Central memory CD8-positive, alpha-beta T cell (primary cell): ENCODE results near the gene VPS8.
A peak's percentile ranks its signal among the peaks of the same experiment; 100 is the strongest.

Experiments used
- ATAC-seq: fragments of 150-1000 bp; cut with Tn5 transposase; replicated peaks from 2 replicates; pipeline ENCODE4 v1.10.0; 2022; ENCODE audit warnings: mild to moderate bottlenecking, moderate FRiP score, moderate number of reproducible peaks; ENCODE audit not compliant: poor library complexity, severe bottlenecking; ENCODE audit errors: extremely low read depth
- DNase-seq, 2 donors: peaks; one replicate each; pipeline ENCODE4 v3.0.0; 2021; ENCODE audit warnings: low spot score in 2 of 2
- H3K27ac Mint-ChIP-seq: one replicate; pipeline ENCODE4 v1.8.0; 2022; ENCODE audit warnings: low read depth, mild to moderate bottlenecking, moderate library complexity, mixed read lengths
- H3K27me3 Mint-ChIP-seq: one replicate; pipeline ENCODE4 v1.8.0; 2022; ENCODE audit warnings: mixed read lengths
- H3K36me3 Mint-ChIP-seq: one replicate; pipeline ENCODE4 v1.8.0; 2022; ENCODE audit warnings: mild to moderate bottlenecking, moderate library complexity, mixed read lengths; ENCODE audit not compliant: insufficient read depth
- H3K4me1 Mint-ChIP-seq: one replicate; pipeline ENCODE4 v1.8.0; 2022; ENCODE audit warnings: mixed read lengths
- H3K4me3 Mint-ChIP-seq: one replicate; pipeline ENCODE4 v1.8.0; 2022; ENCODE audit warnings: mild to moderate bottlenecking, moderate library complexity, mixed read lengths
- H3K9me3 Mint-ChIP-seq: one replicate; pipeline ENCODE4 v1.8.0; 2022; ENCODE audit warnings: mixed read lengths

The VPS8 gene

DNA sequence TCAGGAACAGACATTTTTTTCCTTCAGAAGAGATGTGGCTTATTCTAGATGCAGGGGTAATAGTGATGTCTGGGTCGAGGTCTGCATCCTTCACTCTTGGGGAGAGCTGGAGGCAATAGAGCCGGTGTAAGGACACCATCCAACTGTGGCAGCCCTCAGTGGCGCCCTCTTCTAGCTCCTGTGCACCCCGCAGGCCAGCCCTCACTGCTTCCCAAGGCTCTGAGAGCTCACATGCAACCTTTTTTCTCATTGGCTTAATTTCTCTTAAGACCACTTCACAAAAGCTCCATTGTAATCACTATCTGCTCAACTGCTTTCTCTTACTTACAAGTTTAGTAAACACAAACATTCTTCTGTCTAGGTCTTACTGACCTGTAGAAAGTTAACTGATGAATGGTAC lies 3.9 kb upstream of the VPS8 start:
- no peaks in the 10 kb centered on the region for H3K9me3 Mint-ChIP-seq
- H3K27ac Mint-ChIP-seq = no peak overlapping the region
- H3K4me3 Mint-ChIP-seq = no peak overlapping the region
- ATAC-seq (no peak), DNase-seq (no peak)
- H3K4me1 Mint-ChIP-seq = peaks cover 12% of the 10 kb centered on the region
- H3K36me3 Mint-ChIP-seq = peaks cover 8% of the 10 kb centered on the region
- H3K27me3 Mint-ChIP-seq = no peaks in the 10 kb centered on the region

DNA sequence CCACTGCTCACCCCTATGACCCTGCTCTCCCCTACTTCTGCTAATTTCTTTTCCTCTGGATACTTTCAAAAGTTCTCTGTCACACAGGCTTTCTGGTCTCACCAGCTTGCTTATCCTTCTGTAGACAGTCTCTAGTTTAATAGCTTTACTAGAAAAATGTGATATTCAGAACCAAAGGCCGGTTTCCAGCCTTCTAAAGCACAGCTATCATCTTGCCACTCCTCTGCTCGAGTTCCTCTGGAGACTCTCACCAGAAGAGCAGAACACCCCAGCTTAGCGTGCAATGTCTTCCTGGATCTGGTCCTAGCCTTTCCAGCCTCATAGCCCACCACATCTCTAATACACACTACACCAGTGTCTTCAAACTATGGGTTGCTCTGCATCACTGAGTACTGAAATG lies 1.8 kb upstream of the VPS8 start:
- ATAC-seq (no peak), DNase-seq (no peak)
- H3K9me3 Mint-ChIP-seq = no peaks in the 10 kb centered on the region
- H3K27ac Mint-ChIP-seq = no peak overlapping the region
- H3K4me3 Mint-ChIP-seq = no peak overlapping the region
- no peaks in the 10 kb centered on the region for H3K27me3 Mint-ChIP-seq
- H3K4me1 Mint-ChIP-seq = peaks cover 27% of the 10 kb centered on the region
- peaks cover 9% of the 10 kb centered on the region for H3K36me3 Mint-ChIP-seq

- peaks cover 27% of the 10 kb centered on the region for H3K4me1 Mint-ChIP-seq
- H3K4me3 Mint-ChIP-seq = no peak overlapping the region
- no peak for ATAC-seq
- no peaks in the 10 kb centered on the region for H3K27me3 Mint-ChIP-seq
- no peak overlapping the region for H3K27ac Mint-ChIP-seq
- peaks cover 9% of the 10 kb centered on the region for H3K36me3 Mint-ChIP-seq
- no peaks in the 10 kb centered on the region for H3K9me3 Mint-ChIP-seq
- DNase-seq = no peak
These were observed 932 bp upstream of the VPS8 start for GRCh38 chr3:184811034-184811433.

DNA sequence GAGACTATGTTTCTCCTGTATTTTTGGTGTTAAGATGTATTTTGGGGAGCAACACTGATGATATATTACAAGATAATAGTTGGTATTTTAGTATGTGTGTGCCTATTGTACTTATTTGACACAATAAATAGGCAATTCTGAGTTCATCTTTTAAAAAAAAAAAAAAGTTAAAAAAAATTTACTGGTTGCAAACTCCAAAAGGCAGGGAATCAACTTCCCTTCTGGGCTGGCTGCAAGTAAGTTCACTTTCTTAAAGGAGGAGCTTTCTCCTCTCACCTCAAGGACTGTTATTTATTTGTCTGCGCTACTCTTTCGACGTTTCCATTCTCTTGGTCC lies 335 bp upstream of the VPS8 start:
- no peak for DNase-seq
- peaks cover 9% of the 10 kb centered on the region for H3K36me3 Mint-ChIP-seq

DNA sequence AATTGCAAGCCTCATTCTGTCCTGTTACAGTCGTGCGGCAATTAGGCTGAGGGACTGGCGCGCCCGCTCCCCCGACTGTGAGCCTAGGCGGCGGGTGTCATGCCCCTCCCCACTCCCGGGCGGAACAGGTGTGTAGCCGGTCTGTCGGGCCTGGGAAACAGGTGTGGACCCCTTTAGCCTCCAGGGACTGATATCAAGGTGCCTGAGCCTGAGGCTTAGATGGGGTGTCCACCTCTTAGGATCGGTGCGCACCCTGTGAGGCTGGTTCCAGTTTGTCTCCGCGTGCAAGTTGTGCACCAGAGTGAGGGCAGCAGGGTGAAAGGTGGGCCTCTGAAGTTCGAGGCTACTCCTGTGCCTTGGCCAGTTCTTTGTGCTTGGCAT lies 686 bp downstream of the VPS8 start:
- no peak for DNase-seq
- H3K36me3 Mint-ChIP-seq = peaks cover 11% of the 10 kb centered on the region
- ATAC-seq = no peak
- H3K9me3 Mint-ChIP-seq = no peaks in the 10 kb centered on the region
- H3K27ac Mint-ChIP-seq = peak overlapping the region; percentile 97
- H3K27me3 Mint-ChIP-seq = no peaks in the 10 kb centered on the region
- H3K4me1 Mint-ChIP-seq = peaks cover 28% of the 10 kb centered on the region
- peak overlapping the region; percentile 92 for H3K4me3 Mint-ChIP-seq

More for the DNA sequence above, 335 bp upstream of the VPS8 start:
- peak overlapping the region; percentile 97 for H3K27ac Mint-ChIP-seq
- no peaks in the 10 kb centered on the region for H3K9me3 Mint-ChIP-seq
- ATAC-seq = no peak
- H3K4me3 Mint-ChIP-seq = peak overlapping the region; percentile 92
- peaks cover 27% of the 10 kb centered on the region for H3K4me1 Mint-ChIP-seq
- H3K27me3 Mint-ChIP-seq = no peaks in the 10 kb centered on the region

DNA sequence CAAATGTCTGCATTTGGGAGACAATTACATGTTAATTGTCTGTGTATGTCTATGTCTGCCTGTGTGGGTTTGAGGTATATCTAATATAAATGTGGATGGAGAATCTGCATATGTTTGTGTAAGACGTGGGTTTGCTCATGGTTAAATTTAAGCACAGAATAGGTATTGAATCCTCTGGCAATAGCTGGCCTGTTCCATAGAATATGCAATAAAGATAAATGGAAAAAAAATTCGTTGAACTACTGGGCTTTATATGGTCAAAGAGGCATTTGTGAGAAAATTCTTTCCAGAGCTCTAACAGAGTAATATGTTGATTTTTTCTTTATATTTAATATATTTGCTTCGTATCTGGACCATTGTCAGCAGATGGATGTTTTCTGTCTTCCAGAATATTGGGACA lies 1.4 kb downstream of the VPS8 start:
- H3K27me3 Mint-ChIP-seq = no peaks in the 10 kb centered on the region
- H3K4me1 Mint-ChIP-seq = peaks cover 33% of the 10 kb centered on the region
- H3K36me3 Mint-ChIP-seq = peaks cover 11% of the 10 kb centered on the region
- no peak for ATAC-seq
- DNase-seq = no peak
- no peaks in the 10 kb centered on the region for H3K9me3 Mint-ChIP-seq
- H3K27ac Mint-ChIP-seq = no peak overlapping the region
- peak overlapping the region; percentile 92 for H3K4me3 Mint-ChIP-seq

- peaks cover 11% of the 10 kb centered on the region for H3K36me3 Mint-ChIP-seq
- no peak overlapping the region for H3K27ac Mint-ChIP-seq
- no peak overlapping the region for H3K4me3 Mint-ChIP-seq
- H3K9me3 Mint-ChIP-seq = no peaks in the 10 kb centered on the region
- peaks cover 33% of the 10 kb centered on the region for H3K4me1 Mint-ChIP-seq
- ATAC-seq (no peak), DNase-seq (no peak)
- no peaks in the 10 kb centered on the region for H3K27me3 Mint-ChIP-seq
These were observed 2.2 kb downstream of the VPS8 start for GRCh38 chr3:184814214-184814613.

DNA sequence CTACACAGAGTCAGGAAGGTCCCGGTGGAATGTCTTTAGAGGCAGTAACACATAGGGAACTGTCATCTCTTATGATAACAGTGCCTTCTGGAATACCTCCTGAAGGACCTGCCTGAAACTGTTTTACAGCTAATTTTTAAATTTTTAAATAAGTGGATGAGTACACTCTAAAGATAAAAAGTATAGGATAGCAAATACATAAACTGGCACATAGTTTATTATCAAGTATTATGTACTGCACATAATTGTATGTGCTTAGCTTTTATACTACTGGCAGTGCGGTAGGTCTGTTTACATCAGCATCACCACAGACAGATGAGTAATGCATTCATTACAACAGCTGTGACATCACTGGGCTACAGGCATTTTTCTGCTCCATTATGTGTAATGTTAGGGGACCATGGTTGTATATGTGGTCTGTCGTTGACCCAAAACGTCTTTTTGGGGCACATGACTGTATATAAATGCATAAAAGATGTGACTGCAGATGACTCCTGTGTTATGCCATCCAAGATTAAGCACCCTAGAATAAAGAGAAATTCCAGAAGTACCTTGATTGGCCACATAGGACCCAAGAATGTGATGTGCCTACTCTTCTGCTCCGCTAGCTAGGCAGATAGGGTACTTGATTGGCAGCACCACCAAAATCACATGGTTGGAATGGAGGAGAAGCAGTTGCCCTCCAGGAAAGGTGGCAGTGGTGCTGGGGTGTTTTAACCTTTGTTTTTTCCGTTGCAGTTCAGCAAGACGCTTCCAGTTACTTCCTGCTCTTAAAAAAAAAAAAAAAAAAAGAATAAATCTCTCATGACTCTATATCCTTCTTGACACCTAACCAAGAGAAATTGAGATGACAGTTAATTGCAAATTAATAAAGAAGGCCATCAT lies 3.3 kb downstream of the VPS8 start:
- no peak overlapping the region for H3K4me3 Mint-ChIP-seq
- no peak overlapping the region for H3K27ac Mint-ChIP-seq
- no peak for ATAC-seq
- H3K4me1 Mint-ChIP-seq = peaks cover 40% of the 10 kb centered on the region
- DNase-seq = no peak
- peaks cover 11% of the 10 kb centered on the region for H3K36me3 Mint-ChIP-seq
- H3K27me3 Mint-ChIP-seq = no peaks in the 10 kb centered on the region
- no peaks in the 10 kb centered on the region for H3K9me3 Mint-ChIP-seq

- Mint-ChIP-seq H3K4me1 (peaks cover 47% of the 10 kb centered on the region), H3K36me3 (peaks cover 11% of the 10 kb centered on the region), H3K4me3 (no peak overlapping the region), H3K27ac (no peak overlapping the region), H3K9me3 (no peaks in the 10 kb centered on the region), H3K27me3 (no peaks in the 10 kb centered on the region)
- DNase-seq (no peak), ATAC-seq (no peak)
These were observed 4.6 kb downstream of the VPS8 start for GRCh38 chr3:184816614-184817013.

DNA sequence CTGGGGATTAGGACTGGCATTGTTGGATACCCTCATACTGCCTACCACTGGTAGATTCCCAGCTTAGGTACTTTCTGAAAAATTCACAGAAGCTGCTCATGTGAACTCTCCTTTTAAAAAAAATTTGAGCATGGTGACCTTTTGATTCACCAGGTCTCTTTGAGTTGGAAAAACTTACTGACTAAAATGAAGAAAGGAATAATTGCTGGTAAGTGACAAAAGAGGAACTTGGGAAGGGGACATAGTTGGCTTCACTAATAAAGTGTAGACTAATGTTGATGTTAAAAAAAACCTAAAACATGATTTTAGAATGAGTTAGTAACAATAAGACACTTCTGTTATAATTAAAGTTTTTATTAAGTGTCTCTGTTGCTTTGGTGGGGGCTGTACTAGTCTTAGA lies 8.6 kb downstream of the VPS8 start:
- ATAC-seq (no peak), DNase-seq (no peak)
- Mint-ChIP-seq H3K27me3 (no peaks in the 10 kb centered on the region), H3K4me1 (peaks cover 28% of the 10 kb centered on the region), H3K27ac (no peak overlapping the region), H3K4me3 (no peak overlapping the region), H3K9me3 (no peaks in the 10 kb centered on the region), H3K36me3 (peaks cover 2% of the 10 kb centered on the region)

DNA sequence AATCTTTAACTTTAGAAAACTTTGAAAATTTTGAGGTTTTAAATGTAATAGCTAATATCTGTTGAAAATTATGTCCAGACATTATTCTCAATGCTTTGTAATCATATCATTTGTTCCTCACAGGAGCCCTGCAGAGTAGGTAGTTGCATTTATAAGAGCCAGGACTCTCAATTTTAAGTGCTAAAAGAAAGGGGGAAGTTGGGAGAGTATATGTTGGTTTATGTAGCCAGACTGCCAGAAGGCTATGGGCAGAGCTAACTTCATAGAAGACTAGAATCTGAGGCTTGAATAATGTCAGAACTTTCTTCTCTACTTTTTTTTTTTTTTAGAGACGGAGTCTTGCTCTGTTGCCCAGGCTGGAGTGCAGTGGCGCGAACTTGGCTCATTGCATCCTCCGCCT lies 9.1 kb downstream of the VPS8 start:
- DNase-seq = no peak
- H3K4me1 Mint-ChIP-seq = peaks cover 28% of the 10 kb centered on the region

GRCh38 chr3:184822081-184822480 lies 10.1 kb downstream of the VPS8 start:
- H3K4me1 Mint-ChIP-seq = peaks cover 28% of the 10 kb centered on the region
- no peak overlapping the region for H3K4me3 Mint-ChIP-seq
- H3K27me3 Mint-ChIP-seq = no peaks in the 10 kb centered on the region
- peaks cover 3% of the 10 kb centered on the region for H3K36me3 Mint-ChIP-seq
- no peak for DNase-seq
- ATAC-seq = no peak
- H3K27ac Mint-ChIP-seq = no peak overlapping the region
- H3K9me3 Mint-ChIP-seq = no peaks in the 10 kb centered on the region

More for the DNA sequence above, 9.1 kb downstream of the VPS8 start:
- no peaks in the 10 kb centered on the region for H3K9me3 Mint-ChIP-seq
- no peak overlapping the region for H3K4me3 Mint-ChIP-seq
- ATAC-seq = no peak
- H3K27ac Mint-ChIP-seq = no peak overlapping the region
- no peaks in the 10 kb centered on the region for H3K27me3 Mint-ChIP-seq
- H3K36me3 Mint-ChIP-seq = peaks cover 2% of the 10 kb centered on the region

DNA sequence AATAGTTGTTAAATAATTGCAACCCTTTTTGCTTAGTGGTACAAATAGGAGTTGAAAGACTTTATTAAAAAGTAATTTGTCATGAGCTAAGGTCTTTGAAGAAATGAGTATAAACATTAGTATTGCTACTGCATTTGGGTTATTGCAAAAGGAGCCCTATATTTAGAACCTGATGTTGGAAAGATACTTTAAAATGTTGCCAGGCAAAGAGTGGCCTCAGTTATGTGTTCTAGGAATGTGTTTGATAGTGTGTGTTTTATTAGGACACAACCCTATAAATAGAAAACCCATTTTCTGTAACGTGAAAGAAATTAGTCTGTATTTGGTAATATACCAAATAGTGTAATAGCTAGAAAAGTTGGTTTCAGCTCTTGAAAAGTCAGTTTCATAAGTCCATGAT lies 10.7 kb downstream of the VPS8 start:
- Mint-ChIP-seq H3K27ac (no peak overlapping the region), H3K36me3 (peaks cover 5% of the 10 kb centered on the region), H3K4me1 (peaks cover 26% of the 10 kb centered on the region), H3K9me3 (no peaks in the 10 kb centered on the region), H3K27me3 (no peaks in the 10 kb centered on the region), H3K4me3 (no peak overlapping the region)
- DNase-seq (no peak), ATAC-seq (no peak)
